Lower lobe of right lung (tissue), 2 donors: ENCODE results near the gene CD247. TPM values are rescaled to one million over a fixed set of nuclear protein-coding genes. Genes with fewer than 3 reads are reported as not detected.
A peak's percentile ranks its signal among the peaks of the same experiment; 100 is the strongest.

Source experiments
- ATAC-seq, 2 donors: fragments of 200-7000 bp; cut with Tn5 transposase; one replicate each; pipeline ENCODE4 v1.9.1; 2020 to 2022; ENCODE audit warnings: mild to moderate bottlenecking in 2 of 2, moderate library complexity in 2 of 2
- DNase-seq: peaks from one replicate; pipeline ENCODE4 v3.0.0-alpha.2; 2020
- H3K27ac ChIP-seq: fragments of 200-600 bp; one replicate; pipeline ENCODE4 v1.8.0; 2022
- H3K27me3 ChIP-seq: fragments of 200-600 bp; one replicate; pipeline ENCODE4 v1.8.0; 2022; ENCODE audit warnings: low read depth
- H3K36me3 ChIP-seq: fragments of 200-600 bp; one replicate; pipeline ENCODE4 v1.8.0; 2022; ENCODE audit warnings: mild to moderate bottlenecking
- H3K4me1 ChIP-seq: fragments of 200-600 bp; one replicate; pipeline ENCODE4 v1.8.0; 2022
- H3K4me3 ChIP-seq: fragments of 200-600 bp; one replicate; pipeline ENCODE4 v1.8.0; 2022; ENCODE audit warnings: mild to moderate bottlenecking
- H3K9me3 ChIP-seq: fragments of 200-600 bp; one replicate; pipeline ENCODE4 v1.8.0; 2022
- intact Hi-C: fragments of 100-400 bp; cut with DNase I; formaldehyde crosslinking; loops from one replicate; pipeline ENCODE4 v1.11.0; 2022
- total RNA-seq: library from RNA; stranded (reverse); fragmentation: NEBNext Ultra II Directional; extraction: Animal tissue kit (Norgen Biotek cat#: 25700); gene quantifications from one replicate; pipeline ENCODE4 v1.2.1, GENCODE V29; 2021
- TF ChIP-seq, protein P1 (sequence below): fragments of 200-600 bp; IDR thresholded peaks from one replicate; pipeline ENCODE4 v1.8.0; 2022; ENCODE audit warnings: antibody characterized with exemption, mild to moderate bottlenecking
- donor health status: DM: no; HTN: yes; CAD: no; lungs with severe emphysema.

Gene CD247
- total RNA-seq, 1 donor from 2014 or later, result 8.7 TPM

DNA sequence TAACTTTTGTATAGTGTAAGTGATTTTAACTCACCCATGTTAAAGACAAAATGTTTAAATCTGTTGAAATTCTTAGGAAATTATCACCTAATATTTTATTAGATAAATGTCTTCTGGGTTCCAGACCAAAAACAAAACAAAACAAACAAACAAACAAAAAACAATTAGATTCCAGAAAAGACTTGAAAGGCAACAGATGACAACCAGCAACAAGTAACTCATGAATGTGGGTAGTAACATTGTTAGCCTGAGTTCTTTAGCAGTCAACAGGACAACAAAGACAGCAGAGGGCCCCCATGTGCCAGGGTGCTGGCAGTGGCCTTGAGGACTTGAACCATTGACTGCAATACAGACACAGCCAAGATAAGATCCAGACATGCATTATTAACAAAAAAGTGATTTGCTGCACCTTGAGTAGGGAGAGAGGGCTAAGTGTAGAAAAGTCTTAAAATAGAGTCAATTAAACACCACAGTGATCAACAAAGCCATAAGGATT lies 2.4 kb upstream of the CD247 start:
- ATAC-seq, result no peak
- H3K4me3 ChIP-seq, result no peak overlapping the region
- H3K36me3 ChIP-seq, result no peaks in the 10 kb centered on the region
- no peak overlapping the region for H3K27ac ChIP-seq
- H3K9me3 ChIP-seq, result peaks cover 6% of the 10 kb centered on the region
- intact Hi-C loops, result no loop called here
- TF ChIP-seq, protein P1, sequence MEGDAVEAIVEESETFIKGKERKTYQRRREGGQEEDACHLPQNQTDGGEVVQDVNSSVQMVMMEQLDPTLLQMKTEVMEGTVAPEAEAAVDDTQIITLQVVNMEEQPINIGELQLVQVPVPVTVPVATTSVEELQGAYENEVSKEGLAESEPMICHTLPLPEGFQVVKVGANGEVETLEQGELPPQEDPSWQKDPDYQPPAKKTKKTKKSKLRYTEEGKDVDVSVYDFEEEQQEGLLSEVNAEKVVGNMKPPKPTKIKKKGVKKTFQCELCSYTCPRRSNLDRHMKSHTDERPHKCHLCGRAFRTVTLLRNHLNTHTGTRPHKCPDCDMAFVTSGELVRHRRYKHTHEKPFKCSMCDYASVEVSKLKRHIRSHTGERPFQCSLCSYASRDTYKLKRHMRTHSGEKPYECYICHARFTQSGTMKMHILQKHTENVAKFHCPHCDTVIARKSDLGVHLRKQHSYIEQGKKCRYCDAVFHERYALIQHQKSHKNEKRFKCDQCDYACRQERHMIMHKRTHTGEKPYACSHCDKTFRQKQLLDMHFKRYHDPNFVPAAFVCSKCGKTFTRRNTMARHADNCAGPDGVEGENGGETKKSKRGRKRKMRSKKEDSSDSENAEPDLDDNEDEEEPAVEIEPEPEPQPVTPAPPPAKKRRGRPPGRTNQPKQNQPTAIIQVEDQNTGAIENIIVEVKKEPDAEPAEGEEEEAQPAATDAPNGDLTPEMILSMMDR, result no peak
- no peak for DNase-seq
- no peaks in the 10 kb centered on the region for H3K4me1 ChIP-seq
- no peaks in the 10 kb centered on the region for H3K27me3 ChIP-seq

DNA sequence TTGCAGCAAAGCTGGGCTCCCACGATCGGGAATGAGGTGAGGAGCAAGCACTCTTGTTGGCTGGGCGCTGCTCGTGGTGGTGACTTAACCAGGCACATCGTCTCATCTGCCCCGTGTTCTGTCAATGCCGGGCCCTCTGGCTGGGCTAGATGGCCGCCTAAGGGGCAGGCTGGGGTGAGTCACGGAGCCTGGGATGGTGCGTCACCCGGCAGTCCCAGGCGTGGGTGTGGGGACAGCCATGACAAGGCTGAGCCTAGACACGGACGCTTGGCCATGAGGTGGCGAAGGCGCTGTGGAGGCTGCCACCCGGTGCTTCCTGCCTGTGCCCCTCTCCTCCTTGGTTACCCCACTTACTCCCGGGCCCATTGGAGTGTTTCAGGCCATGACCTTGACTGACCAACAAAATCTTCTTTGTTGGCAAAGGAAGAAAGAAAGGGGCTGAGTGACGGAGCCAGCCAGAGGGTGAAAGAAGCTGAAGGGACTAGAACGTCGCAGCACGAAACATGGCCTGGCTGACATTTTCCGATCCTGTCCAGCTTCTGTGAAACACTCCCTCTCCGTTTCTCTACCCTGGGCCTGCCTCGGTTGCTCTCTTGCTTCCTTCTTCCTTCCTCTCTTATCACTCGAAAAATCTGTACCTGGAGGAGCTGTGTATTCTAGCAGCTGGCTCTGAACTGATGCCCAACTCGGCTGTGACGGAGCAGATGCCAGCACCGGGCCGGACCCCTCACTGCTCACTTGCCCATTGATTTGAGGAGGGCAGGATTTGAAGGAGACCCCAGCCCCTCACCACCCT lies 596 bp downstream of the CD247 start:
- ATAC-seq, result peak; percentile 76 to 83
- H3K27me3 ChIP-seq, result no peaks in the 10 kb centered on the region
- H3K4me1 ChIP-seq, result no peaks in the 10 kb centered on the region
- peak overlapping the region; percentile 58 for H3K27ac ChIP-seq
- H3K4me3 ChIP-seq, result peak overlapping the region; percentile 39
- intact Hi-C loops, result no loop called here
- TF ChIP-seq, protein P1, result no peak
- H3K36me3 ChIP-seq, result no peaks in the 10 kb centered on the region
- peak; percentile 47 for DNase-seq
- H3K9me3 ChIP-seq, result no peaks in the 10 kb centered on the region

DNA sequence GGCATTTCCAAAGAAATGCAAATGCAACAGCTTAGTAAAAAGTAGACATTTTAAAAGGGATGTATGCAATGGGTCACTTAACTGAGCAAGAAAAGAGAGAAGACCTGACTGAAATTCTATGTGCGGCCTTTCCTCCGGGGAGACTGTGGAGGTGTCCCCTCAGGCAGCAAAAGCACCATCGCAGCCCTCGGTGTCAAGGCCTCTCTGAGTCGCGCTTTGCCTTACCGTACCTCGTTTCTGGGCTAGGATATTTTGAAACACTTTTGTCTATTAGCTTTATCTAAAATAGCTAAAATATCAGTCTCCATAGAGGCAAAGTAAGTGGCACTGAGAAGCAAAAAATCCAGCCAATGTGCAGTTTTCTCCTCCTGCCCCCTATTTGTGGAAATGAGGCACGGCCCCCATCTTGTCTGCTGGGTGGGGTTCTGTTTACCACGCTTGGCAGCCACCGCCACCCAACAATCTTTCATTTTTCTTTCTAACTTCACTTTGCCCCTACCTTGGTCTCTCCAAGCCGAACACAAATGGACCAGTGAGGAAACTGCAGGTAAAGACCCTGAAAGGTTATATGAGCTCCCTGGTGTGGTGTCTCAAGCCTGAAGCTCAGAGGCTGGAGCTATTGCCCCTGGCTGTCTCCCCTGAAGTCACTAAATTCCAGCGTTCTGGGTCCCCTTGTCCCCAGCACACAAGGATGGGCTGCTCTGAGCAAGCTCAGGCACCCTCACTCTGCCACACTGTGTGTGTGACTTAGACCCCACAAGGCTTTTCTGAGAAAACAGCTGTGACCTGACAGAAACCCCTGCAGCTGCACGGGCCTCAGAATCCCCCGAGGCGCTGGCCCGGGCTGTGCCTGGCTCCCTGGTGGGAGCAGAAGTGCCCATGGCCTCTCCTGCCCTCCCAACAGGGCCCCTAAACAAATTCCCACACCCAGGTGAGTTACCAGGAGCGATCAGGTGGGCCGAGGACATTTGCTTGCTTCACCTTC lies 1.6 kb downstream of the CD247 start:
- H3K4me1 ChIP-seq, result no peaks in the 10 kb centered on the region
- DNase-seq (no peak), ATAC-seq (peak; percentile 20 to 33)
- peak overlapping the region; percentile 58 for H3K27ac ChIP-seq
- no peaks in the 10 kb centered on the region for H3K9me3 ChIP-seq
- no peaks in the 10 kb centered on the region for H3K27me3 ChIP-seq
- no peaks in the 10 kb centered on the region for H3K36me3 ChIP-seq
- H3K4me3 ChIP-seq, result peak overlapping the region; percentile 39
- TF ChIP-seq, protein P1, result no peak
- intact Hi-C loops, result no loop called here

DNA sequence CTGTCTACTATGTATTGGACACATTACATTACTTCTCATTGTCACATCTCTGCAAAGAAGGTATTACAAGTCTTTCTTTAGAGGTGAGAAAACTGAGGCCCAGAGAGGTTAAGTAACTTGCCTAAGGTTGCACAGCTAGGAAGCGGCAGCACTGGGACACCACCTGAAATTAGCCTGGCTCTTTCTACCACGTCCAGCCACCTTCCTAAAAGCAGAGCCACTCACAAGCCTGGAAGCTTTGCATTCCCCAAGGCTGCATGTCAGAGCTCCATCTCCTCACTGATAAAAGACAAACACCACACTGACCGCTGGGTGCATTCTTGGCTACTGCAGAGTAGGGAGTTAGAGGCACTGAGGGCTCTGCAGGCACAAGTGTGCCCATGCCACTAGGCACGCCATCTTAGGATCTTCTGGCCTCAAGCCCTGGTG lies 2.4 kb downstream of the CD247 start:
- no peak for ATAC-seq

DNA sequence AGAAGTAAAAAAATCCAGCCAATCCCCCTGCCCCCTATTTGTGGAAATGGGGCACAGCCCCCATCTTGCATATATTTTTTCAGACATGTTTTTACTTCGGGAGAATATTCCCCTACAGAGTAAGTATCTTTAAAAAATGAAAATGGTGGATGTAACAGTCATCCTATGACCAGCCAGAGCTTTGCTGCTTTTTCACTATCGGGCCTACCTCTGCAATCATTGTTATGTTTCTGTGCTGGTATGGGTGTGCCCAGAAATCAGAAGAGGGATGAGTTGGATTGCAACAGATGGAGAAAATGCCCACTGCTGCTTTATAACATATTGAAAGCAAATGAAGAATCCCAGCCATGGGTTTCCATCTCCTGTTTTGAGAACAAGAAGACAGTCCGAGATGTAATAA lies 2.9 kb downstream of the CD247 start:
- Histone ChIP-seq H3K27me3 (no peaks in the 10 kb centered on the region), H3K4me1 (no peaks in the 10 kb centered on the region), H3K36me3 (no peaks in the 10 kb centered on the region), H3K27ac (no peak overlapping the region), H3K4me3 (no peak overlapping the region), H3K9me3 (no peaks in the 10 kb centered on the region)
- intact Hi-C loops, result no loop called here
- TF ChIP-seq, protein P1, result no peak
- no peak for ATAC-seq
- DNase-seq, result no peak

More for the DNA sequence above, 2.4 kb downstream of the CD247 start:
- Histone ChIP-seq H3K4me3 (peak overlapping the region; percentile 39), H3K4me1 (no peaks in the 10 kb centered on the region), H3K27me3 (no peaks in the 10 kb centered on the region), H3K36me3 (no peaks in the 10 kb centered on the region), H3K9me3 (no peaks in the 10 kb centered on the region), H3K27ac (peak overlapping the region; percentile 4)
- DNase-seq, result no peak
- intact Hi-C loops, result no loop called here
- TF ChIP-seq, protein P1, result no peak
